ENCODE results near the gene ECE1.

ECE1 gene

GRCh38 chr1:21307663-21308305 is 17.5 kb upstream of the ECE1 start:
- DNase-seq, result no peak
- peaks cover 2% of the 10 kb centered on the region for H3K79me1 ChIP-seq (ENCODE audit: low read length)
- H3K4me3 ChIP-seq (ENCODE audit: low read depth, low read length), result no peak overlapping the region
- H3K4me2 ChIP-seq (ENCODE audit: low read length), result no peak overlapping the region
- H2AK5ac ChIP-seq (ENCODE audit: low read length), result no peak overlapping the region
- H3K18ac ChIP-seq (ENCODE audit: low read length), result peak overlapping the region; percentile 52
- peak overlapping the region; percentile 37 for H4K91ac ChIP-seq (ENCODE audit: low read depth, low read length)
- H3K4ac ChIP-seq (ENCODE audit: low read depth, low read length), result no peak overlapping the region
- no peaks in the 10 kb centered on the region for H3K9me3 ChIP-seq (ENCODE audit: insufficient read depth, low read depth, low read length)
- H2AFZ ChIP-seq (ENCODE audit: insufficient read depth, low read length, poor library complexity), result no peak overlapping the region
- H2BK5ac ChIP-seq (ENCODE audit: low read depth, low read length, poor library complexity), result no peak overlapping the region
- H3K36me3 ChIP-seq (ENCODE audit: control insufficient read depth in 1 of 2, insufficient read depth in 2 of 2, low read length in 2 of 2), result no peaks in the 10 kb centered on the region
- H2BK12ac ChIP-seq (ENCODE audit: low read length), result no peak overlapping the region
- H3K79me2 ChIP-seq (ENCODE audit: control insufficient read depth, insufficient read depth, low read length, poor library complexity), result no peaks in the 10 kb centered on the region
- no peak overlapping the region for H3K9ac ChIP-seq (ENCODE audit: low read length)
- H2BK120ac ChIP-seq (ENCODE audit: insufficient read depth, low read length, poor library complexity), result no peak overlapping the region
- no CpG with 5 or more reads among the region's 6 CpGs for WGBS (ENCODE audit: extremely low coverage, insufficient coverage, insufficient read length)
- H3K27ac ChIP-seq (ENCODE audit: low read depth, low read length), result no peak overlapping the region
- no peak overlapping the region for H4K8ac ChIP-seq (ENCODE audit: low read depth, low read length)
- H3K4me1 ChIP-seq (ENCODE audit: control insufficient read depth in 1 of 2, insufficient read depth in 2 of 2, low read length in 2 of 2), result peaks cover 18 to 20% of the 10 kb centered on the region in 2 experiments
- no peak overlapping the region for H4K12ac ChIP-seq (ENCODE audit: low read depth, low read length)
- H3K27me3 ChIP-seq (ENCODE audit: insufficient read depth, low read length), result no peaks in the 10 kb centered on the region
- H3K23ac ChIP-seq (ENCODE audit: low read length), result no peak overlapping the region
- no peak overlapping the region for H3K14ac ChIP-seq (ENCODE audit: low read length)

GRCh38 chr1:21307210-21307609 is 16.9 kb upstream of the ECE1 start:
- Histone ChIP-seq H4K12ac (ENCODE audit: low read depth, low read length) (no peak overlapping the region), H3K4ac (ENCODE audit: low read depth, low read length) (no peak overlapping the region), H3K9me3 (ENCODE audit: insufficient read depth, low read depth, low read length) (no peaks in the 10 kb centered on the region)

GRCh38 chr1:21305900-21306189 is 15.6 kb upstream of the ECE1 start:
- peak overlapping the region; percentile 21 for H3K18ac ChIP-seq (ENCODE audit: low read length)
- no peak overlapping the region for H3K9ac ChIP-seq (ENCODE audit: low read length)
- H3K4me3 ChIP-seq (ENCODE audit: low read depth, low read length), result no peak overlapping the region
- no peak overlapping the region for H3K27ac ChIP-seq (ENCODE audit: low read depth, low read length)
- H3K14ac ChIP-seq (ENCODE audit: low read length), result no peak overlapping the region
- H3K79me1 ChIP-seq (ENCODE audit: low read length), result peaks cover 2% of the 10 kb centered on the region
- no peaks in the 10 kb centered on the region for H3K27me3 ChIP-seq (ENCODE audit: insufficient read depth, low read length)
- no peaks in the 10 kb centered on the region for H3K79me2 ChIP-seq (ENCODE audit: control insufficient read depth, insufficient read depth, low read length, poor library complexity)
- no CpG with 5 or more reads among the region's 1 CpG for WGBS (ENCODE audit: extremely low coverage, insufficient coverage, insufficient read length)
- no peak for DNase-seq
- no peaks in the 10 kb centered on the region for H3K9me3 ChIP-seq (ENCODE audit: insufficient read depth, low read depth, low read length)
- no peak overlapping the region for H4K12ac ChIP-seq (ENCODE audit: low read depth, low read length)
- no peak overlapping the region for H2AFZ ChIP-seq (ENCODE audit: insufficient read depth, low read length, poor library complexity)
- no peak overlapping the region for H4K8ac ChIP-seq (ENCODE audit: low read depth, low read length)
- H3K4ac ChIP-seq (ENCODE audit: low read depth, low read length), result no peak overlapping the region
- H4K91ac ChIP-seq (ENCODE audit: low read depth, low read length), result no peak overlapping the region
- no peaks in the 10 kb centered on the region for H3K36me3 ChIP-seq (ENCODE audit: control insufficient read depth in 1 of 2, insufficient read depth in 2 of 2, low read length in 2 of 2)
- H2AK5ac ChIP-seq (ENCODE audit: low read length), result peak overlapping the region; percentile 35
- H2BK120ac ChIP-seq (ENCODE audit: insufficient read depth, low read length, poor library complexity), result no peak overlapping the region
- H3K4me1 ChIP-seq (ENCODE audit: control insufficient read depth in 1 of 2, insufficient read depth in 2 of 2, low read length in 2 of 2), result peaks cover 20 to 22% of the 10 kb centered on the region in 2 experiments
- no peak overlapping the region for H2BK12ac ChIP-seq (ENCODE audit: low read length)
- H3K23ac ChIP-seq (ENCODE audit: low read length), result no peak overlapping the region
- H3K4me2 ChIP-seq (ENCODE audit: low read length), result no peak overlapping the region
- no peak overlapping the region for H2BK5ac ChIP-seq (ENCODE audit: low read depth, low read length, poor library complexity)

More at GRCh38 chr1:21307210-21307609, 16.9 kb upstream of the ECE1 start:
- no CpG with 5 or more reads among the region's 7 CpGs for WGBS (ENCODE audit: extremely low coverage, insufficient coverage, insufficient read length)
- no peak overlapping the region for H3K27ac ChIP-seq (ENCODE audit: low read depth, low read length)
- peaks cover 20 to 22% of the 10 kb centered on the region in 2 experiments for H3K4me1 ChIP-seq (ENCODE audit: control insufficient read depth in 1 of 2, insufficient read depth in 2 of 2, low read length in 2 of 2)
- no peaks in the 10 kb centered on the region for H3K27me3 ChIP-seq (ENCODE audit: insufficient read depth, low read length)
- no peaks in the 10 kb centered on the region for H3K79me2 ChIP-seq (ENCODE audit: control insufficient read depth, insufficient read depth, low read length, poor library complexity)
- no peak overlapping the region for H2AFZ ChIP-seq (ENCODE audit: insufficient read depth, low read length, poor library complexity)
- no peak overlapping the region for H3K9ac ChIP-seq (ENCODE audit: low read length)
- no peak overlapping the region for H2BK5ac ChIP-seq (ENCODE audit: low read depth, low read length, poor library complexity)
- peak overlapping the region; percentile 25 for H4K91ac ChIP-seq (ENCODE audit: low read depth, low read length)
- no peak overlapping the region for H3K23ac ChIP-seq (ENCODE audit: low read length)
- H3K4me3 ChIP-seq (ENCODE audit: low read depth, low read length), result no peak overlapping the region
- H2BK12ac ChIP-seq (ENCODE audit: low read length), result no peak overlapping the region
- H3K36me3 ChIP-seq (ENCODE audit: control insufficient read depth in 1 of 2, insufficient read depth in 2 of 2, low read length in 2 of 2), result no peaks in the 10 kb centered on the region
- H3K14ac ChIP-seq (ENCODE audit: low read length), result no peak overlapping the region
- H3K4me2 ChIP-seq (ENCODE audit: low read length), result no peak overlapping the region
- DNase-seq, result no peak
- no peak overlapping the region for H4K8ac ChIP-seq (ENCODE audit: low read depth, low read length)
- no peak overlapping the region for H3K18ac ChIP-seq (ENCODE audit: low read length)
- H3K79me1 ChIP-seq (ENCODE audit: low read length), result peaks cover 2% of the 10 kb centered on the region
- no peak overlapping the region for H2BK120ac ChIP-seq (ENCODE audit: insufficient read depth, low read length, poor library complexity)
- peak overlapping the region; percentile 51 for H2AK5ac ChIP-seq (ENCODE audit: low read length)

GRCh38 chr1:21305155-21305899 is 15.1 kb upstream of the ECE1 start:
- peak overlapping the region; percentile 35 for H2BK12ac ChIP-seq (ENCODE audit: low read length)
- H3K9me3 ChIP-seq (ENCODE audit: insufficient read depth, low read depth, low read length), result no peaks in the 10 kb centered on the region
- no peaks in the 10 kb centered on the region for H3K36me3 ChIP-seq (ENCODE audit: control insufficient read depth in 1 of 2, insufficient read depth in 2 of 2, low read length in 2 of 2)
- H4K12ac ChIP-seq (ENCODE audit: low read depth, low read length), result no peak overlapping the region
- peaks cover 2% of the 10 kb centered on the region for H3K79me1 ChIP-seq (ENCODE audit: low read length)
- H3K4ac ChIP-seq (ENCODE audit: low read depth, low read length), result no peak overlapping the region
- peak overlapping the region; percentile 35 for H2AK5ac ChIP-seq (ENCODE audit: low read length)
- no peak for DNase-seq
- H3K79me2 ChIP-seq (ENCODE audit: control insufficient read depth, insufficient read depth, low read length, poor library complexity), result no peaks in the 10 kb centered on the region
- no peak overlapping the region for H3K4me3 ChIP-seq (ENCODE audit: low read depth, low read length)
- WGBS (ENCODE audit: extremely low coverage, insufficient coverage, insufficient read length), result no CpG with 5 or more reads among the region's 16 CpGs
- H3K4me2 ChIP-seq (ENCODE audit: low read length), result no peak overlapping the region
- H3K9ac ChIP-seq (ENCODE audit: low read length), result no peak overlapping the region
- no peak overlapping the region for H4K8ac ChIP-seq (ENCODE audit: low read depth, low read length)
- no peak overlapping the region for H2AFZ ChIP-seq (ENCODE audit: insufficient read depth, low read length, poor library complexity)
- H3K27ac ChIP-seq (ENCODE audit: low read depth, low read length), result no peak overlapping the region
- no peak overlapping the region for H4K91ac ChIP-seq (ENCODE audit: low read depth, low read length)
- H2BK5ac ChIP-seq (ENCODE audit: low read depth, low read length, poor library complexity), result no peak overlapping the region
- no peak overlapping the region for H2BK120ac ChIP-seq (ENCODE audit: insufficient read depth, low read length, poor library complexity)
- H3K23ac ChIP-seq (ENCODE audit: low read length), result no peak overlapping the region
- peaks cover 20 to 22% of the 10 kb centered on the region in 2 experiments for H3K4me1 ChIP-seq (ENCODE audit: control insufficient read depth in 1 of 2, insufficient read depth in 2 of 2, low read length in 2 of 2)
- H3K27me3 ChIP-seq (ENCODE audit: insufficient read depth, low read length), result no peaks in the 10 kb centered on the region
- H3K18ac ChIP-seq (ENCODE audit: low read length), result peak overlapping the region; percentile 21
- H3K14ac ChIP-seq (ENCODE audit: low read length), result no peak overlapping the region

All from trophoblast cell (in vitro differentiated cells and primary cell).